Neural cell (in vitro differentiated cells): ENCODE data around the gene MEOX1. TPM values are rescaled to one million over a fixed set of nuclear protein-coding genes. Genes with fewer than 3 reads are reported as not detected.

Experiments
- H2AFZ ChIP-seq: fragments of 200-600, 300-800 bp; sonication (generic), shearing (Covaris generic); 2 replicates; pipeline ENCODE4 v1.6.0; 2014; ENCODE audit warnings: low read depth, mild to moderate bottlenecking, antibody characterized with exemption, low read length, moderate library complexity
- H3F3A ChIP-seq: fragments of 200-600 bp; shearing (Covaris generic); 2 replicates; pipeline ENCODE4 v1.6.1; 2016; ENCODE audit warnings: mild to moderate bottlenecking, moderate library complexity, mixed read lengths, antibody characterized with exemption, low read length; ENCODE audit not compliant: insufficient read depth, poor library complexity, severe bottlenecking
- H3K27ac ChIP-seq: fragments of 200-600, 300-800 bp; sonication (generic), shearing (Covaris generic); 2 replicates; pipeline ENCODE4 v1.5.1; 2014; ENCODE audit warnings: mild to moderate bottlenecking, low read length, moderate library complexity
- H3K27me3 ChIP-seq: fragments of 300-800, 200-600 bp; sonication (generic), shearing (Covaris generic); 2 replicates; pipeline ENCODE4 v1.6.0; 2014; ENCODE audit warnings: mild to moderate bottlenecking, low read depth, low read length, moderate library complexity; ENCODE audit not compliant: insufficient read depth
- H3K36me3 ChIP-seq: fragments of 300-800, 200-600 bp; sonication (generic), shearing (Covaris generic); 2 replicates; pipeline ENCODE4 v1.5.1; 2014; ENCODE audit warnings: mild to moderate bottlenecking, antibody characterized with exemption, low read length, moderate library complexity; ENCODE audit not compliant: insufficient read depth
- H3K4me2 ChIP-seq: fragments of 300-800, 200-600 bp; sonication (generic), shearing (Covaris generic); 2 replicates; pipeline ENCODE4 v1.6.0; 2014; ENCODE audit warnings: mild to moderate bottlenecking, low read length
- H3K4me3 ChIP-seq: fragments of 300-800, 200-600 bp; sonication (generic), shearing (Covaris generic); 2 replicates; pipeline ENCODE4 v1.5.1; 2014; ENCODE audit warnings: mild to moderate bottlenecking, low read length, moderate library complexity
- H3K79me2 ChIP-seq: fragments of 200-600 bp; shearing (Covaris generic); replicated peaks from 2 replicates; pipeline ENCODE4 v1.6.0; 2014; ENCODE audit warnings: mild to moderate bottlenecking, low read length, moderate library complexity; ENCODE audit not compliant: insufficient read depth
- H3K9ac ChIP-seq: fragments of 300-800, 200-600 bp; sonication (generic), shearing (Covaris generic); 2 replicates; pipeline ENCODE4 v1.6.1; 2016; ENCODE audit warnings: mild to moderate bottlenecking, low read length, mixed read lengths
- H3K9me2 ChIP-seq: fragments of 200-600 bp; shearing (Covaris generic); 2 replicates; pipeline ENCODE4 v1.6.1; 2016; ENCODE audit warnings: mild to moderate bottlenecking, low read length, mixed read lengths; ENCODE audit not compliant: insufficient read depth
- H3K9me3 ChIP-seq: fragments of 200-600, 300-800 bp; sonication (generic), shearing (Covaris generic); 2 replicates; pipeline ENCODE4 v1.6.1; 2016; ENCODE audit warnings: mild to moderate bottlenecking, mixed run types, low read length, moderate library complexity, mixed read lengths
- H4K20me1 ChIP-seq: fragments of 200-600 bp; shearing (Covaris generic); 2 replicates; pipeline ENCODE4 v1.6.1; 2016; ENCODE audit warnings: mild to moderate bottlenecking, mixed run types; ENCODE audit not compliant: insufficient read depth
- EP300 ChIP-seq: fragments of 450-650 bp; conservative IDR thresholded peaks from 2 replicates; pipeline ENCODE4 v1.6.1; 2014; ENCODE audit warnings: antibody characterized with exemption, mild to moderate bottlenecking, moderate library complexity; ENCODE audit not compliant: poor library complexity, severe bottlenecking
- EZH2 ChIP-seq: fragments of 200-600, 300-800 bp; shearing (Covaris generic), sonication (generic); IDR thresholded peaks from 2 replicates; pipeline ENCODE4 v1.6.1; 2014; ENCODE audit warnings: antibody characterized with exemption, low read length, borderline replicate concordance, mild to moderate bottlenecking; ENCODE audit not compliant: insufficient read depth, poor library complexity, severe bottlenecking
- MXI1 ChIP-seq: fragments of 450-650 bp; conservative IDR thresholded peaks from 2 replicates; pipeline ENCODE4 v1.6.1; 2014; ENCODE audit warnings: antibody characterized with exemption, mild to moderate bottlenecking; ENCODE audit not compliant: poor library complexity, severe bottlenecking
- POLR2AphosphoS5 ChIP-seq: IDR thresholded peaks from 2 replicates; pipeline ENCODE4 v1.6.1; 2012
- RAD21 ChIP-seq: fragments of 450-650 bp; conservative IDR thresholded peaks from 2 replicates; pipeline ENCODE4 v1.6.1; 2014; ENCODE audit warnings: antibody characterized with exemption, mild to moderate bottlenecking, moderate library complexity
- REST ChIP-seq: IDR thresholded peaks from 2 replicates; pipeline ENCODE4 v1.6.1; 2012; ENCODE audit warnings: borderline replicate concordance
- SMC3 ChIP-seq: fragments of 450-650 bp; conservative IDR thresholded peaks from 2 replicates; pipeline ENCODE4 v1.6.1; 2014; ENCODE audit warnings: antibody characterized with exemption, mild to moderate bottlenecking, moderate library complexity; ENCODE audit not compliant: poor library complexity
- TAF1 ChIP-seq: IDR thresholded peaks from 2 replicates; pipeline ENCODE4 v1.6.1; 2012; ENCODE audit warnings: low read depth
- polyA plus RNA-seq: library from polyadenylated mRNA; depleted of rRNA; stranded (reverse); fragments of >200 nt; gene quantifications from 2 replicates; pipeline ENCODE4 v1.2.3, GENCODE V29; 2014
- TF ChIP-seq, protein P1 (sequence below): fragments of 450-650 bp; IDR thresholded peaks from 2 replicates; pipeline ENCODE4 v1.5.1; 2014; ENCODE audit warnings: antibody characterized with exemption, mild to moderate bottlenecking, moderate library complexity; ENCODE audit not compliant: poor library complexity, severe bottlenecking

Gene MEOX1
- polyA plus RNA-seq, 1 donor from 2014 or later = 0.50 TPM

DNA sequence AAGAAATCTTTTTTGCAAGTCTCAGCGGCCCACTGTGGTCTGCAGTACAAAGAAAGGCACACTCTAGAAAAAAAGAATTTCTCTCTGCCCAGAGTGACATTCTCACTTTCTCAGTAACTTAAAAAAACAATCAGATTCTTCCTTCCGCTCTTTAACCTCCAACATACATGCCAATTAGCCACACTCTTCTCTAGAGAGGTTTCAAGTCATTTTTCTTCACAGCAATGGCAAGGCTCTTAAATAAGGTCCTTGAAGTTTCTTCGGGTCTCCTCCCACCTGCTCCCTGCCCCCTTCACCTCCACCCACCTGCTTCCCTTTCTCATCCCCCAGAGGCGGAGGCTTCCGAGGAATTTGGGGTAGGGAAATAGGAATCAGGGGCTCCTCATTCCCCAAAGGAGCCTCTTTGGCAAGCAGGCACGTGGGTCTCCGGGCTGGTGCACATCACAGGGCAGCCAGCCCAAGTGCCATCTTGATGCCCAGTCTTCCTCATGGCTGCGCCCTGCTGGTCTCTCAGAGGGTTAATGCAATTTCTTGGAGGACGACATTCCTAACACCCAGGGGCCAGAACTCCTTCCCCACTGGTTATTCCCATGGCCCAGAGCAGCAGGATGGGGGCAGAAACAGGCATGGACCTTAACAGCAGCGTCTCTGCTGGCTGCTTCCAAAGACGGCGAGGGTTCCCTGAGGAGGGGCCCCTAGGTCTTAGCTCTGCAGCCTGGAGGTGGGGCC is 855 bp upstream of the MEOX1 start:
- TF ChIP-seq MXI1 (no peak), RAD21 (no peak), REST (no peak), SMC3 (no peak), EZH2 (no peak), EP300 (no peak), TAF1 (no peak), POLR2AphosphoS5 (no peak)
- TF ChIP-seq, protein P1, sequence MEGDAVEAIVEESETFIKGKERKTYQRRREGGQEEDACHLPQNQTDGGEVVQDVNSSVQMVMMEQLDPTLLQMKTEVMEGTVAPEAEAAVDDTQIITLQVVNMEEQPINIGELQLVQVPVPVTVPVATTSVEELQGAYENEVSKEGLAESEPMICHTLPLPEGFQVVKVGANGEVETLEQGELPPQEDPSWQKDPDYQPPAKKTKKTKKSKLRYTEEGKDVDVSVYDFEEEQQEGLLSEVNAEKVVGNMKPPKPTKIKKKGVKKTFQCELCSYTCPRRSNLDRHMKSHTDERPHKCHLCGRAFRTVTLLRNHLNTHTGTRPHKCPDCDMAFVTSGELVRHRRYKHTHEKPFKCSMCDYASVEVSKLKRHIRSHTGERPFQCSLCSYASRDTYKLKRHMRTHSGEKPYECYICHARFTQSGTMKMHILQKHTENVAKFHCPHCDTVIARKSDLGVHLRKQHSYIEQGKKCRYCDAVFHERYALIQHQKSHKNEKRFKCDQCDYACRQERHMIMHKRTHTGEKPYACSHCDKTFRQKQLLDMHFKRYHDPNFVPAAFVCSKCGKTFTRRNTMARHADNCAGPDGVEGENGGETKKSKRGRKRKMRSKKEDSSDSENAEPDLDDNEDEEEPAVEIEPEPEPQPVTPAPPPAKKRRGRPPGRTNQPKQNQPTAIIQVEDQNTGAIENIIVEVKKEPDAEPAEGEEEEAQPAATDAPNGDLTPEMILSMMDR = no peak
- no peaks in the 10 kb centered on the region for H3K9me3 ChIP-seq
- no peak overlapping the region for H3K9ac ChIP-seq
- H3K4me3 ChIP-seq = no peak overlapping the region
- H4K20me1 ChIP-seq = no peaks in the 10 kb centered on the region
- H3K36me3 ChIP-seq = no peaks in the 10 kb centered on the region
- no peaks in the 10 kb centered on the region for H3K79me2 ChIP-seq
- H3F3A ChIP-seq = no peaks in the 10 kb centered on the region
- H2AFZ ChIP-seq = no peak overlapping the region
- no peaks in the 10 kb centered on the region for H3K9me2 ChIP-seq
- no peaks in the 10 kb centered on the region for H3K27me3 ChIP-seq
- no peak overlapping the region for H3K27ac ChIP-seq
- no peak overlapping the region for H3K4me2 ChIP-seq

GRCh38 chr17:43660816-43661493 is 767 bp downstream of the MEOX1 start:
- no peaks in the 10 kb centered on the region for H3K9me3 ChIP-seq
- H3K9ac ChIP-seq = no peak overlapping the region
- H3K79me2 ChIP-seq = no peaks in the 10 kb centered on the region
- no peak overlapping the region for H3K4me3 ChIP-seq
- H3K27me3 ChIP-seq = no peaks in the 10 kb centered on the region
- H2AFZ ChIP-seq = no peak overlapping the region
- no peaks in the 10 kb centered on the region for H3K36me3 ChIP-seq
- TF ChIP-seq MXI1 (no peak), EP300 (no peak), SMC3 (no peak), TAF1 (no peak), REST (no peak), EZH2 (no peak), RAD21 (no peak), POLR2AphosphoS5 (no peak)
- TF ChIP-seq, protein P1 = no peak
- no peaks in the 10 kb centered on the region for H3K9me2 ChIP-seq
- no peaks in the 10 kb centered on the region for H4K20me1 ChIP-seq
- H3F3A ChIP-seq = no peaks in the 10 kb centered on the region
- no peak overlapping the region for H3K4me2 ChIP-seq
- no peak overlapping the region for H3K27ac ChIP-seq
